ENCODE results near the gene TMC6.

DNA sequence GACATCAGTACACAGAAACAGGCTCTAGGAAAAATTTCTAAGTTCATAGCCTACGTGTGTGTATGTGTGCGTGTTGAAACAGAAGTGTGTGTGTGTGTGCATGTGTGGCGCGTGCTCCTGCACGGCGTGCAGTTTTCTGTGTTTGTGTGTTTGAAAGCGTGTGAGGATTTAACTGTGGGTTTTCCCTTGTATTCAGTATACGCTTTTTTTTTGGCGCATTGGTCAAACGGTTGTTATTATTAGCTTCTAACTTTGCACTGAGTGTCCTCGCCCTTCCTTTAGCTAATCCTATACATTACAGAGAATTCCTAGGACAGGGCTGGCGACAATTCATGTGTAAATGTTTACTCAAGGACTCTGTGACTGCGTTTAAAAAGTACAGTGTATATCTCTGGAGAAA, 23.0 kb downstream of the TMC6 start:
- TF ChIP-seq, protein P1, sequence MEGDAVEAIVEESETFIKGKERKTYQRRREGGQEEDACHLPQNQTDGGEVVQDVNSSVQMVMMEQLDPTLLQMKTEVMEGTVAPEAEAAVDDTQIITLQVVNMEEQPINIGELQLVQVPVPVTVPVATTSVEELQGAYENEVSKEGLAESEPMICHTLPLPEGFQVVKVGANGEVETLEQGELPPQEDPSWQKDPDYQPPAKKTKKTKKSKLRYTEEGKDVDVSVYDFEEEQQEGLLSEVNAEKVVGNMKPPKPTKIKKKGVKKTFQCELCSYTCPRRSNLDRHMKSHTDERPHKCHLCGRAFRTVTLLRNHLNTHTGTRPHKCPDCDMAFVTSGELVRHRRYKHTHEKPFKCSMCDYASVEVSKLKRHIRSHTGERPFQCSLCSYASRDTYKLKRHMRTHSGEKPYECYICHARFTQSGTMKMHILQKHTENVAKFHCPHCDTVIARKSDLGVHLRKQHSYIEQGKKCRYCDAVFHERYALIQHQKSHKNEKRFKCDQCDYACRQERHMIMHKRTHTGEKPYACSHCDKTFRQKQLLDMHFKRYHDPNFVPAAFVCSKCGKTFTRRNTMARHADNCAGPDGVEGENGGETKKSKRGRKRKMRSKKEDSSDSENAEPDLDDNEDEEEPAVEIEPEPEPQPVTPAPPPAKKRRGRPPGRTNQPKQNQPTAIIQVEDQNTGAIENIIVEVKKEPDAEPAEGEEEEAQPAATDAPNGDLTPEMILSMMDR (conservative IDR thresholded peaks at IDR 0.05) = no peak
- no peak for TF ChIP-seq ZFX (IDR thresholded peaks at IDR 0.05)
